K562 (cell line): ENCODE results near the gene AGPAT4. TPM values are rescaled to one million over a fixed set of nuclear protein-coding genes. Genes with fewer than 3 reads are reported as not detected.

Source experiments
- CXXC5 ChIP-seq: fragments of 250-450 bp; sonication (Bioruptor Pico); IDR thresholded peaks from 2 replicates; pipeline ENCODE4 v1.8.0; 2022; ENCODE audit warnings: inconsistent platforms, mild to moderate bottlenecking, moderate library complexity
- FUS ChIP-seq: fragments of 200-400 bp; formaldehyde crosslinking; optimal IDR thresholded peaks from 2 replicates; pipeline ENCODE3; 2017; ENCODE audit warnings: low read depth, low read length
- NCOA2 ChIP-seq, 2 experiments: fragments of 450-650 bp; IDR thresholded peaks; 2 replicates each; pipeline ENCODE4 v1.6.1; 2018; ENCODE audit warnings: mild to moderate bottlenecking in 2 of 2, moderate library complexity in 1 of 2; ENCODE audit not compliant: partially characterized antibody in 2 of 2
- PHF20 ChIP-seq: fragments of 450-650 bp; IDR thresholded peaks from 2 replicates; pipeline ENCODE4 v1.6.1; 2018; ENCODE audit not compliant: partially characterized antibody
- PHF8 ChIP-seq: fragments of 200-600 bp; sonication (generic); IDR thresholded peaks from 2 replicates; pipeline ENCODE4 v1.6.1; 2012; ENCODE audit warnings: mixed run types, mild to moderate bottlenecking, inconsistent platforms, low read length, moderate library complexity, borderline replicate concordance
- PPARD ChIP-seq: fragments of 250-450 bp; sonication (Bioruptor Pico); IDR thresholded peaks from 2 replicates; pipeline ENCODE4 v1.8.0; 2022; ENCODE audit warnings: inconsistent platforms, mild to moderate bottlenecking, moderate library complexity
- RUNX1 ChIP-seq: sonication (generic); IDR thresholded peaks from 2 replicates; pipeline ENCODE4 v1.6.1; 2016; ENCODE audit warnings: antibody characterized with exemption, low read depth
- SIX5 ChIP-seq, 2 experiments: IDR thresholded peaks; 2 replicates each; pipeline ENCODE4 v1.6.1; 2011; ENCODE audit warnings: low read length in 2 of 2, borderline replicate concordance in 1 of 2, low read depth in 1 of 2, mild to moderate bottlenecking in 1 of 2, moderate library complexity in 1 of 2; ENCODE audit not compliant: insufficient read depth in 1 of 2
- SMARCE1 ChIP-seq: fragments of 450-650 bp; IDR thresholded peaks from 2 replicates; pipeline ENCODE4 v1.7.1; 2016; ENCODE audit warnings: mild to moderate bottlenecking
- SREBF2 ChIP-seq: sonication (generic); formaldehyde crosslinking; IDR thresholded peaks from 2 replicates; pipeline ENCODE4 v1.4.0; 2020; ENCODE audit warnings: mild to moderate bottlenecking, missing genetic modification reagents
- ZNF212 ChIP-seq: fragments of 450-650 bp; formaldehyde crosslinking; IDR thresholded peaks from 2 replicates; pipeline ENCODE4 v1.4.0; 2020; ENCODE audit warnings: mild to moderate bottlenecking
- ZNF263 ChIP-seq: sonication (generic); formaldehyde crosslinking; IDR thresholded peaks from 2 replicates; pipeline ENCODE4 v1.8.0; 2022; ENCODE audit warnings: mild to moderate bottlenecking, missing genetic modification reagents, borderline replicate concordance
- ZNF695 ChIP-seq: fragments of 450-650 bp; formaldehyde crosslinking; IDR thresholded peaks from 2 replicates; pipeline ENCODE4 v1.4.0; 2020; ENCODE audit warnings: mild to moderate bottlenecking, moderate library complexity
- polyA plus RNA-seq, 8 experiments: library from polyadenylated mRNA; depleted of rRNA in 4 of 8; stranded (reverse) in 5 of 8; unstranded in 3 of 8; fragments of >200 nt; fragmentation: Nextera tagmentation in 2 of 8; fragmentation: Illumina TruSeq in 1 of 8; extraction: Ambion mirVana in 2 of 8; extraction: Trizol in 1 of 8; gene quantifications; 2 replicates each; pipeline versions ENCODE4 v1.2.1 to v1.2.3, GENCODE V29; 2011 to 2014; ENCODE audit warnings: inconsistent platforms in 1 of 8, missing spikeins in 1 of 8
- total RNA-seq, 7 experiments: library from RNA; depleted of rRNA in 6 of 7; stranded (reverse); fragments of >200 nt in 6 of 7; fragmentation: Illumina TruSeq in 2 of 7; extraction: Trizol in 2 of 7; gene quantifications; 2 replicates each; pipeline versions ENCODE4 v1.2.1 to v1.2.3, GENCODE V29; 2011 to 2021; ENCODE audit warnings: low replicate concordance in 1 of 7
- TF ChIP-seq, protein P1 (sequence below): fragments of 250-450 bp; sonication (Bioruptor Pico); IDR thresholded peaks from 2 replicates; pipeline ENCODE4 v1.8.0; 2022; ENCODE audit warnings: moderate library complexity, mild to moderate bottlenecking, inconsistent platforms
- TF ChIP-seq, protein P2 (sequence below), 2 experiments: fragments of 450-650 bp; IDR thresholded peaks; 2 replicates each; pipeline ENCODE4 v1.6.1; 2016
- TF ChIP-seq, protein P3 (sequence below): fragments of 450-650 bp; formaldehyde crosslinking; IDR thresholded peaks from 2 replicates; pipeline ENCODE4 v1.4.0; 2020; ENCODE audit warnings: mild to moderate bottlenecking, mixed read lengths
- TF ChIP-seq, protein P4 (sequence below): fragments of 200-400 bp; formaldehyde crosslinking; IDR thresholded peaks from 2 replicates; pipeline ENCODE4 v1.6.1; 2017; ENCODE audit warnings: mild to moderate bottlenecking, low read depth, low read length, moderate library complexity
- TF ChIP-seq, protein P5 (sequence below), 3 experiments: IDR thresholded peaks in 2 of 3; conservative IDR thresholded peaks in 1 of 3; 2 replicates each; pipeline ENCODE4 v1.5.1; 2011 to 2012; ENCODE audit warnings: low read length in 3 of 3, mild to moderate bottlenecking in 3 of 3, control low read depth in 2 of 3, improper control_type of control experiment in 1 of 3, inconsistent platforms in 1 of 3, low read depth in 1 of 3, mixed read lengths in 1 of 3, moderate library complexity in 1 of 3; ENCODE audit not compliant: insufficient read depth in 2 of 3

Gene AGPAT4
- total and polyA plus RNA-seq, 9 of the 15 experiments (the other 6 are each of a cell fraction or from before 2014, with no cell fraction given): 2.2 to 15.0 (median 5.7) TPM

DNA sequence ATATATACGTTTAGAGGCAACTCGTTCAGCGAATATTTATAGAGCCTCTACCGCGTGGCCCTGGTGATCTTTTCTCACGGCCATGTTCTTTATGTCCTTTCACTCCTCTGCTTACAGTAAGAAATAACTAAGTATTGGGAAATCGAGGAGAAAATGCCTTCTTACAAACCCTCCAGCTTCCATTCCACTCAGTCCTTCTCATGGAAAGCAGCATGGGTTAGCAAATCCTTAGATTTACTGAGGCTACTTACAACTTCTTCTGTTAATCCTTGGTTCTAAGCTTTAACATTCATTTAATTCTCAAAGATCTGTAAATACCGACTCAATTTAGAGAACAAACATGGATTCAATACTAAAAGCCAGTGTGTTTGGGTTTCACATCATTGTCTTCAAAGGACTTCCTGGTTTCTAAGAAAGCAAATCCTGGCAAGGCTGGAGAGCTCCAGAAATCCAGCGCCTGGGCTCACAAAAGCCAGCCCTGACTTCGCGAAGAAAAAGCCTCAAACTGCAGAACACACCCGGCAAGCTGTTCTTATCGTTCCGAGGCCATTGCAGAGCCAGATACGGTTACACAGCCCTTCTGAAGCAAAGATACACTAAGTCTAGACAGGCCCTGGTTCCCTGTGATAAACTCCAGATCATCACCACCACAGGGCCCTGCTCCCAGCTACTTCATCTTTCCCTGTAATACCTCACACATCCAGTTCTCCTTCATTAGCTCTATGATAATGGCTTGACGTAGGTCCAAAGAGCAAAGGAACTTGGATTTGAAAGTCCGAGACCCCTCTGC lies 19.2 kb downstream of the AGPAT4 start (continued):
- TF ChIP-seq, protein P1, sequence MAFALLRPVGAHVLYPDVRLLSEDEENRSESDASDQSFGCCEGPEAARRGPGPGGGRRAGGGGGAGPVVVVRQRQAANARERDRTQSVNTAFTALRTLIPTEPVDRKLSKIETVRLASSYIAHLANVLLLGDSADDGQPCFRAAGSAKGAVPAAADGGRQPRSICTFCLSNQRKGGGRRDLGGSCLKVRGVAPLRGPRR (CRISPR knock-in tag): no peak
- TF ChIP-seq PHF8: peak; percentile 23; the same call in 1 of the 2 replicates
- TF ChIP-seq ZNF212 (CRISPR knock-in tag): no peak
- peak; percentile 97 for TF ChIP-seq SMARCE1
- no peak for TF ChIP-seq ZNF695 (CRISPR knock-in tag)
- TF ChIP-seq PHF20: no peak
- peak; percentile 56 to 87 for TF ChIP-seq NCOA2 (IDR thresholded peaks at IDR 0.05; ENCODE audit: partially characterized antibody in 2 of 2)
- peak; percentile 98 for TF ChIP-seq RUNX1
- TF ChIP-seq PPARD (CRISPR knock-in tag): no peak
- TF ChIP-seq, protein P2, sequence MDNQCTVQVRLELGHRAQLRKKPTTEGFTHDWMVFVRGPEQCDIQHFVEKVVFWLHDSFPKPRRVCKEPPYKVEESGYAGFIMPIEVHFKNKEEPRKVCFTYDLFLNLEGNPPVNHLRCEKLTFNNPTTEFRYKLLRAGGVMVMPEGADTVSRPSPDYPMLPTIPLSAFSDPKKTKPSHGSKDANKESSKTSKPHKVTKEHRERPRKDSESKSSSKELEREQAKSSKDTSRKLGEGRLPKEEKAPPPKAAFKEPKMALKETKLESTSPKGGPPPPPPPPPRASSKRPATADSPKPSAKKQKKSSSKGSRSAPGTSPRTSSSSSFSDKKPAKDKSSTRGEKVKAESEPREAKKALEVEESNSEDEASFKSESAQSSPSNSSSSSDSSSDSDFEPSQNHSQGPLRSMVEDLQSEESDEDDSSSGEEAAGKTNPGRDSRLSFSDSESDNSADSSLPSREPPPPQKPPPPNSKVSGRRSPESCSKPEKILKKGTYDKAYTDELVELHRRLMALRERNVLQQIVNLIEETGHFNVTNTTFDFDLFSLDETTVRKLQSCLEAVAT (IDR thresholded peaks at IDR 0.05): peak; percentile 63 to 74; a peak in 3 of 4 replicates
- TF ChIP-seq, protein P3, sequence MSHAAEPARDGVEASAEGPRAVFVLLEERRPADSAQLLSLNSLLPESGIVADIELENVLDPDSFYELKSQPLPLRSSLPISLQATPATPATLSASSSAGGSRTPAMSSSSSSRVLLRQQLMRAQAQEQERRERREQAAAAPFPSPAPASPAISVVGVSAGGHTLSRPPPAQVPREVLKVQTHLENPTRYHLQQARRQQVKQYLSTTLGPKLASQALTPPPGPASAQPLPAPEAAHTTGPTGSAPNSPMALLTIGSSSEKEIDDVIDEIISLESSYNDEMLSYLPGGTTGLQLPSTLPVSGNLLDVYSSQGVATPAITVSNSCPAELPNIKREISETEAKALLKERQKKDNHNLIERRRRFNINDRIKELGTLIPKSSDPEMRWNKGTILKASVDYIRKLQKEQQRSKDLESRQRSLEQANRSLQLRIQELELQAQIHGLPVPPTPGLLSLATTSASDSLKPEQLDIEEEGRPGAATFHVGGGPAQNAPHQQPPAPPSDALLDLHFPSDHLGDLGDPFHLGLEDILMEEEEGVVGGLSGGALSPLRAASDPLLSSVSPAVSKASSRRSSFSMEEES (CRISPR knock-in tag): no peak
- TF ChIP-seq, protein P4, sequence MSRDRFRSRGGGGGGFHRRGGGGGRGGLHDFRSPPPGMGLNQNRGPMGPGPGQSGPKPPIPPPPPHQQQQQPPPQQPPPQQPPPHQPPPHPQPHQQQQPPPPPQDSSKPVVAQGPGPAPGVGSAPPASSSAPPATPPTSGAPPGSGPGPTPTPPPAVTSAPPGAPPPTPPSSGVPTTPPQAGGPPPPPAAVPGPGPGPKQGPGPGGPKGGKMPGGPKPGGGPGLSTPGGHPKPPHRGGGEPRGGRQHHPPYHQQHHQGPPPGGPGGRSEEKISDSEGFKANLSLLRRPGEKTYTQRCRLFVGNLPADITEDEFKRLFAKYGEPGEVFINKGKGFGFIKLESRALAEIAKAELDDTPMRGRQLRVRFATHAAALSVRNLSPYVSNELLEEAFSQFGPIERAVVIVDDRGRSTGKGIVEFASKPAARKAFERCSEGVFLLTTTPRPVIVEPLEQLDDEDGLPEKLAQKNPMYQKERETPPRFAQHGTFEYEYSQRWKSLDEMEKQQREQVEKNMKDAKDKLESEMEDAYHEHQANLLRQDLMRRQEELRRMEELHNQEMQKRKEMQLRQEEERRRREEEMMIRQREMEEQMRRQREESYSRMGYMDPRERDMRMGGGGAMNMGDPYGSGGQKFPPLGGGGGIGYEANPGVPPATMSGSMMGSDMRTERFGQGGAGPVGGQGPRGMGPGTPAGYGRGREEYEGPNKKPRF: no peak
- TF ChIP-seq, protein P5, sequence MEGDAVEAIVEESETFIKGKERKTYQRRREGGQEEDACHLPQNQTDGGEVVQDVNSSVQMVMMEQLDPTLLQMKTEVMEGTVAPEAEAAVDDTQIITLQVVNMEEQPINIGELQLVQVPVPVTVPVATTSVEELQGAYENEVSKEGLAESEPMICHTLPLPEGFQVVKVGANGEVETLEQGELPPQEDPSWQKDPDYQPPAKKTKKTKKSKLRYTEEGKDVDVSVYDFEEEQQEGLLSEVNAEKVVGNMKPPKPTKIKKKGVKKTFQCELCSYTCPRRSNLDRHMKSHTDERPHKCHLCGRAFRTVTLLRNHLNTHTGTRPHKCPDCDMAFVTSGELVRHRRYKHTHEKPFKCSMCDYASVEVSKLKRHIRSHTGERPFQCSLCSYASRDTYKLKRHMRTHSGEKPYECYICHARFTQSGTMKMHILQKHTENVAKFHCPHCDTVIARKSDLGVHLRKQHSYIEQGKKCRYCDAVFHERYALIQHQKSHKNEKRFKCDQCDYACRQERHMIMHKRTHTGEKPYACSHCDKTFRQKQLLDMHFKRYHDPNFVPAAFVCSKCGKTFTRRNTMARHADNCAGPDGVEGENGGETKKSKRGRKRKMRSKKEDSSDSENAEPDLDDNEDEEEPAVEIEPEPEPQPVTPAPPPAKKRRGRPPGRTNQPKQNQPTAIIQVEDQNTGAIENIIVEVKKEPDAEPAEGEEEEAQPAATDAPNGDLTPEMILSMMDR (IDR thresholded peaks at IDR 0.05 in 2 of 3, conservative IDR thresholded peaks at IDR 0.05 in 1 of 3; ENCODE audit: insufficient read depth in 2 of 3, low read depth in 1 of 3, low read length in 3 of 3): no peak
- no peak for TF ChIP-seq FUS
- TF ChIP-seq CXXC5 (CRISPR knock-in tag): peak; percentile 87
- TF ChIP-seq SREBF2 (CRISPR knock-in tag): no peak
- TF ChIP-seq SIX5 (IDR thresholded peaks at IDR 0.05; ENCODE audit: borderline replicate concordance in 1 of 2, insufficient read depth in 1 of 2, low read depth in 1 of 2, low read length in 2 of 2): no peak
- no peak for TF ChIP-seq ZNF263 (CRISPR knock-in tag)
